HEK293 (cell line): ENCODE measurements around the gene BICD2.

Experiments used
- CTCF ChIA-PET: fragments of 350-600 bp; formaldehyde crosslinking; extraction: SDS; loops from one replicate; lab custom pipeline; 2021; ENCODE audit warnings: antibody characterized with exemption; lab: Yijun Ruan, JAX
- POLR2A ChIA-PET: fragments of 300-600 bp; formaldehyde crosslinking; extraction: SDS; loops from one replicate; lab custom pipeline; 2020; ENCODE audit warnings: antibody characterized with exemption, inconsistent platforms; lab: Yijun Ruan, JAX
- H3K27ac ChIP-seq: fragments of 200-500 bp; sonication (Bioruptor generic); 2 replicates; pipeline ENCODE4 v1.5.1; 2014; ENCODE audit warnings: low read depth, low read length, control low read depth, inconsistent platforms; ENCODE audit errors: extremely low read depth
- H3K36me3 ChIP-seq, 2 experiments: fragments of 200-500 bp in 1 of 2; sonication (Bioruptor generic) in 1 of 2; 1 replicate in 1 of 2; 2 replicates in 1 of 2; pipeline ENCODE4 v1.5.1; 2014 to 2017; ENCODE audit warnings: inconsistent platforms in 2 of 2, low read length in 2 of 2; ENCODE audit not compliant: control insufficient read depth in 2 of 2, insufficient read depth in 1 of 2
- H3K4me1 ChIP-seq: fragments of 200-500 bp; sonication (Bioruptor generic); 2 replicates; pipeline ENCODE4 v1.5.1; 2014; ENCODE audit warnings: mild to moderate bottlenecking, low read length, inconsistent platforms; ENCODE audit not compliant: control insufficient read depth, insufficient read depth
- H3K4me3 ChIP-seq: 2 replicates; pipeline ENCODE4 v1.5.1; 2011; ENCODE audit warnings: low read depth, mild to moderate bottlenecking, control low read depth, low read length, moderate library complexity
- H3K9me3 ChIP-seq: fragments of 200-500 bp; sonication (Bioruptor generic); 2 replicates; pipeline ENCODE4 v1.5.1; 2014; ENCODE audit warnings: low read depth, low read length, inconsistent platforms; ENCODE audit not compliant: control insufficient read depth, insufficient read depth
- BCL11A ChIP-seq: fragments of 450-650 bp; formaldehyde crosslinking; IDR thresholded peaks from 2 replicates; pipeline ENCODE4 v1.5.1; 2016; ENCODE audit warnings: low read depth, missing biosample characterization, missing genetic modification characterization
- KLF1 ChIP-seq: fragments of 450-650 bp; formaldehyde crosslinking; IDR thresholded peaks from 2 replicates; pipeline ENCODE4 v1.5.1; 2016; ENCODE audit warnings: missing biosample characterization, missing genetic modification characterization
- ZBTB17 ChIP-seq: fragments of 450-650 bp; formaldehyde crosslinking; IDR thresholded peaks from 2 replicates; pipeline ENCODE4 v1.5.1; 2016; ENCODE audit warnings: missing biosample characterization, missing genetic modification characterization
- ZBTB20 ChIP-seq: fragments of 450-650 bp; formaldehyde crosslinking; IDR thresholded peaks from 2 replicates; pipeline ENCODE4 v1.5.1; 2016; ENCODE audit warnings: missing biosample characterization, missing genetic modification characterization
- ZEB2 ChIP-seq: fragments of 450-650 bp; formaldehyde crosslinking; IDR thresholded peaks from 2 replicates; pipeline ENCODE4 v1.5.1; 2016; ENCODE audit warnings: missing biosample characterization, missing genetic modification characterization
- ZFHX2 ChIP-seq: fragments of 450-650 bp; formaldehyde crosslinking; conservative IDR thresholded peaks from 2 replicates; pipeline ENCODE4 v1.5.1; 2016; ENCODE audit warnings: missing biosample characterization, missing genetic modification characterization
- ZNF157 ChIP-seq: fragments of 450-650 bp; formaldehyde crosslinking; IDR thresholded peaks from 2 replicates; pipeline ENCODE4 v1.5.1; 2016; ENCODE audit warnings: missing biosample characterization, missing genetic modification characterization
- ZNF221 ChIP-seq: fragments of 450-650 bp; formaldehyde crosslinking; IDR thresholded peaks from 2 replicates; pipeline ENCODE4 v1.5.1; 2017; ENCODE audit warnings: missing biosample characterization, missing genetic modification characterization, borderline replicate concordance
- ZNF248 ChIP-seq: fragments of 450-650 bp; formaldehyde crosslinking; IDR thresholded peaks from 2 replicates; pipeline ENCODE4 v1.5.1; 2017; ENCODE audit warnings: missing biosample characterization, missing genetic modification characterization
- ZNF292 ChIP-seq: fragments of 450-650 bp; formaldehyde crosslinking; IDR thresholded peaks from 2 replicates; pipeline ENCODE4 v1.5.1; 2016; ENCODE audit warnings: low read depth, missing biosample characterization, missing genetic modification characterization, borderline replicate concordance
- ZNF510 ChIP-seq: fragments of 450-650 bp; formaldehyde crosslinking; IDR thresholded peaks from 2 replicates; pipeline ENCODE4 v1.5.1; 2018; ENCODE audit warnings: mild to moderate bottlenecking, missing genetic modification characterization, missing biosample characterization; ENCODE audit not compliant: insufficient replicate concordance
- ZNF677 ChIP-seq: fragments of 450-650 bp; IDR thresholded peaks from 2 replicates; pipeline ENCODE4 v1.5.0; 2018; ENCODE audit warnings: missing biosample characterization, mild to moderate bottlenecking, missing genetic modification characterization, moderate library complexity
- ZSCAN23 ChIP-seq: fragments of 450-650 bp; formaldehyde crosslinking; IDR thresholded peaks from 2 replicates; pipeline ENCODE4 v1.5.1; 2016; ENCODE audit warnings: missing biosample characterization, missing genetic modification characterization
- TF ChIP-seq, protein P1 (sequence below): fragments of 450-650 bp; formaldehyde crosslinking; IDR thresholded peaks from 2 replicates; pipeline ENCODE4 v1.5.1; 2016; ENCODE audit warnings: missing biosample characterization, missing genetic modification characterization
- TF ChIP-seq, protein P2 (sequence below): fragments of 450-650 bp; formaldehyde crosslinking; IDR thresholded peaks from 2 replicates; pipeline ENCODE4 v1.5.1; 2017; ENCODE audit warnings: missing biosample characterization, missing genetic modification characterization

Gene BICD2

DNA sequence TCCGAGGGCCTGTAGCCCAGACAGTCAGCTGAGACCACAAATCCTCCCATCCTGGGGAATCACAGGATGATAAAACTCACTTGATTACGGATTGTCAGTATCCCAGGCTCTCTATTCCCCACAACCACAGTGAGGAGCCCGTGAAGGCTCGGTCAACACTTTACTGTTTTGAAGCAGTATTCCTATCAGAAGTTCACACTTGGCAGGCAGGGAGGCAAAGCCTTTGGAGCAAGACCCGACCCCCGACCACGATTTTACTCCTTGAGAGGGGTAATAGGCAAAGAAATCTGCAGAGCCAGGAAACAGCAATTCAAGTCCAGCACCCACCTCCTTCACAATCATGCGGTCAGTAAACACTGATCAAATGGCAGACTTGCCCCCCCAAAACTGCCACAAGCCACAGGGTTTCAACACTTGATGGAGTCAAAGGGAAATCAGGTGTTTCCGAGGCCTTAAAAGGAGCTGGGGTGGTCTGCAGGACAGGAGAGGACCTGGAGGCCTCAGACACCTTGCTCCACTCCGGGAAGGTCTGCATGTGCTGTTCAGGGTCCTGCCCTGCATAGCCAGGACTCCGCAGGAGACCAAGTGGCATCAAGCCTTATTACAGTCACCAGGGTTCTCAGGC is 25.2 kb downstream of the BICD2 start:
- Histone ChIP-seq H3K9me3 (no peaks in the 10 kb centered on the region), H3K4me1 (peaks cover 2% of the 10 kb centered on the region; the same call in 1 of the 2 replicates), H3K36me3 (no peaks in the 10 kb centered on the region), H3K4me3 (no peak overlapping the region), H3K27ac (no peak overlapping the region)
- TF ChIP-seq KLF1 (tag by site-specific recombination) (no peak), ZBTB20 (tag by site-specific recombination) (no peak), ZEB2 (tag by site-specific recombination) (no peak), ZNF221 (tag by site-specific recombination) (no peak), ZNF677 (tag by site-specific recombination) (no peak), ZNF292 (tag by site-specific recombination) (no peak), ZBTB17 (tag by site-specific recombination) (no peak), ZNF248 (tag by site-specific recombination) (no peak), BCL11A (tag by site-specific recombination) (no peak), ZNF157 (tag by site-specific recombination) (no peak), ZNF510 (tag by site-specific recombination) (no peak), ZSCAN23 (tag by site-specific recombination) (no peak)
- TF ChIP-seq, protein P1, sequence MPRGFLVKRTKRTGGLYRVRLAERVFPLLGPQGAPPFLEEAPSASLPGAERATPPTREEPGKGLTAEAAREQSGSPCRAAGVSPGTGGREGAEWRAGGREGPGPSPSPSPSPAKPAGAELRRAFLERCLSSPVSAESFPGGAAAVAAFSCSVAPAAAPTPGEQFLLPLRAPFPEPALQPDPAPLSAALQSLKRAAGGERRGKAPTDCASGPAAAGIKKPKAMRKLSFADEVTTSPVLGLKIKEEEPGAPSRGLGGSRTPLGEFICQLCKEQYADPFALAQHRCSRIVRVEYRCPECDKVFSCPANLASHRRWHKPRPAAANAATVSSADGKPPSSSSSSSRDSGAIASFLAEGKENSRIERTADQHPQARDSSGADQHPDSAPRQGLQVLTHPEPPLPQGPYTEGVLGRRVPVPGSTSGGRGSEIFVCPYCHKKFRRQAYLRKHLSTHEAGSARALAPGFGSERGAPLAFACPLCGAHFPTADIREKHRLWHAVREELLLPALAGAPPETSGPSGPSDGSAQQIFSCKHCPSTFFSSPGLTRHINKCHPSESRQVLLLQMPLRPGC, result no peak
- TF ChIP-seq, protein P2, sequence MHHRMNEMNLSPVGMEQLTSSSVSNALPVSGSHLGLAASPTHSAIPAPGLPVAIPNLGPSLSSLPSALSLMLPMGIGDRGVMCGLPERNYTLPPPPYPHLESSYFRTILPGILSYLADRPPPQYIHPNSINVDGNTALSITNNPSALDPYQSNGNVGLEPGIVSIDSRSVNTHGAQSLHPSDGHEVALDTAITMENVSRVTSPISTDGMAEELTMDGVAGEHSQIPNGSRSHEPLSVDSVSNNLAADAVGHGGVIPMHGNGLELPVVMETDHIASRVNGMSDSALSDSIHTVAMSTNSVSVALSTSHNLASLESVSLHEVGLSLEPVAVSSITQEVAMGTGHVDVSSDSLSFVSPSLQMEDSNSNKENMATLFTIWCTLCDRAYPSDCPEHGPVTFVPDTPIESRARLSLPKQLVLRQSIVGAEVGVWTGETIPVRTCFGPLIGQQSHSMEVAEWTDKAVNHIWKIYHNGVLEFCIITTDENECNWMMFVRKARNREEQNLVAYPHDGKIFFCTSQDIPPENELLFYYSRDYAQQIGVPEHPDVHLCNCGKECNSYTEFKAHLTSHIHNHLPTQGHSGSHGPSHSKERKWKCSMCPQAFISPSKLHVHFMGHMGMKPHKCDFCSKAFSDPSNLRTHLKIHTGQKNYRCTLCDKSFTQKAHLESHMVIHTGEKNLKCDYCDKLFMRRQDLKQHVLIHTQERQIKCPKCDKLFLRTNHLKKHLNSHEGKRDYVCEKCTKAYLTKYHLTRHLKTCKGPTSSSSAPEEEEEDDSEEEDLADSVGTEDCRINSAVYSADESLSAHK (tag by site-specific recombination), result no peak
- CTCF ChIA-PET, result no interaction called here
- POLR2A ChIA-PET, result no interaction called here

DNA sequence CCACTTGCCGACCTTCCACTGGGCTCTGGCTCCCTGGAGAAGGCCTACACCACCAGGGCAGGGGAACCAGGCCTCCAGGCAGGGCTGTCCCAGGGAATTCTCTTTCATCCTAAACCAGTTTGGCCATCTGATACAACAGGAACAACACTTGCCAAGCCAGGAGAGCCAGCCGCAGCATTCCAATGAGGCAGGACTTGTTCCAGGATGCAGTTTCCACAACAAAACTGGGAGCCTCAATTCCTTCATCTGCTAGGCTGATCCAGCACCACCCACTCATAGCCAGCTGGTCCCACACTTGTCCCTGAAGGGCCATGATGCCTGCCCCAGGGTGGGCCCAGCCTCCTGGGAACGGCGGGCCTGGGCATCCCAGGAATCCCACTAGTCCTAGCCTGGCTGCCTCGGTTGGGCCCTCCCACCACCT is 26.0 kb downstream of the BICD2 start:
- ChIA-PET POLR2A (no interaction called here), CTCF (no interaction called here)
- 0 out of 2 replicates have a peak, but pooled peaks have one; percentile 31 for TF ChIP-seq ZFHX2
- TF ChIP-seq, protein P2 (tag by site-specific recombination), result no peak
- no peak overlapping the region for H3K4me3 ChIP-seq
- no peak overlapping the region for H3K27ac ChIP-seq
- no peaks in the 10 kb centered on the region for H3K9me3 ChIP-seq
- peaks cover 2% of the 10 kb centered on the region; the same call in 1 of the 2 replicates for H3K4me1 ChIP-seq
- no peaks in the 10 kb centered on the region for H3K36me3 ChIP-seq
